H1 (cell line): Measurements from ENCODE around the gene MEIOB. TPM values are rescaled to one million over a fixed set of nuclear protein-coding genes. Genes with fewer than 3 reads are reported as not detected.

ENCODE experiments used
- BCL11A ChIP-seq, 2 experiments: IDR thresholded peaks; one replicate each; pipeline ENCODE4 v1.6.1; 2011; ENCODE audit warnings: low read depth in 2 of 2, low read length in 2 of 2, mild to moderate bottlenecking in 2 of 2
- CBX5 ChIP-seq: fragments of 300-800, 300-1000 bp; sonication (generic); IDR thresholded peaks from 2 replicates; pipeline ENCODE4 v1.7.1; 2016; ENCODE audit warnings: antibody characterized with exemption, low read length, low read depth
- CTBP2 ChIP-seq: IDR thresholded peaks from 2 replicates; pipeline ENCODE4 v1.7.0; 2011; ENCODE audit warnings: borderline replicate concordance, mild to moderate bottlenecking, moderate library complexity, mixed read lengths, low read length; ENCODE audit not compliant: insufficient read depth, insufficient read length
- HDAC2 ChIP-seq, 2 experiments: fragments of 300-600 bp in 1 of 2; sonication (generic) in 1 of 2; IDR thresholded peaks; 2 replicates each; pipeline ENCODE4 v1.6.1; 2011 to 2012; ENCODE audit warnings: low read depth in 2 of 2, low read length in 2 of 2, mild to moderate bottlenecking in 2 of 2, moderate library complexity in 2 of 2, borderline replicate concordance in 1 of 2, inconsistent platforms in 1 of 2
- KDM5A ChIP-seq: fragments of 200-600 bp; IDR thresholded peaks from 2 replicates; pipeline ENCODE4 v1.7.1; 2012; ENCODE audit warnings: mild to moderate bottlenecking, low read length, inconsistent platforms, mixed read lengths
- polyA plus RNA-seq, 7 experiments: library from polyadenylated mRNA; depleted of rRNA in 3 of 7; stranded (reverse) in 5 of 7; unstranded in 2 of 7; fragments of >200 nt in 5 of 7; fragments of 200-250 nt in 2 of 7; gene quantifications; 1 replicate in 5 of 7; 2 replicates in 1 of 7; 4 replicates in 1 of 7; pipeline versions ENCODE4 v1.2.1 to v1.2.3, GENCODE V29; 2011 to 2013; ENCODE audit warnings: missing spikeins in 2 of 7, mixed read lengths in 2 of 7
- total RNA-seq: library from RNA; stranded (reverse); fragmentation: NEBNext Ultra II Directional; extraction: Animal tissue kit (Norgen Biotek cat#: 25700); gene quantifications from 2 replicates; pipeline ENCODE4 v1.2.1, GENCODE V29; 2021

The MEIOB gene
- total and polyA plus RNA-seq, 2 of the 8 experiments (the other 6 are each of a cell fraction or from before 2014, with no cell fraction given): 0.63 to 1.1 TPM

GRCh38 chr16:1851793-1852192 lies 20.2 kb downstream of the MEIOB start (continued):
- TF ChIP-seq CTBP2: no peak
- TF ChIP-seq KDM5A: no peak
- TF ChIP-seq CBX5: no peak
- TF ChIP-seq HDAC2 (IDR thresholded peaks at IDR 0.05; ENCODE audit: borderline replicate concordance in 1 of 2, low read depth in 2 of 2, low read length in 2 of 2): no peak
- no peak for TF ChIP-seq BCL11A (IDR thresholded peaks at IDR 0.05; ENCODE audit: low read depth in 2 of 2, low read length in 2 of 2)
